WTC11 (cell line): ENCODE measurements around the gene LRRC51. TPM values are rescaled to one million over a fixed set of nuclear protein-coding genes. Genes with fewer than 3 reads are reported as not detected.

Experiments
- ATAC-seq: fragments of 200-7000 bp; cut with Tn5 transposase; 2 replicates; pipeline ENCODE4 v1.10.0; 2021; ENCODE audit warnings: mild to moderate bottlenecking, moderate library complexity
- CTCF ChIA-PET: fragments of 300-600 bp; sonication (Branson Sonifier 250); formaldehyde crosslinking; loops from one replicate; lab custom pipeline; 2021; ENCODE audit warnings: antibody characterized with exemption; lab: Charles Lee
- POLR2A ChIA-PET: fragments of 350-600 bp; sonication (Branson Sonifier 250); formaldehyde crosslinking; loops from one replicate; lab custom pipeline; 2021; ENCODE audit warnings: antibody characterized with exemption; lab: Charles Lee
- DNase-seq: peaks from one replicate; pipeline ENCODE4 v3.0.0; 2021; ENCODE audit warnings: low spot score
- H3K27ac Mint-ChIP-seq: 2 replicates; pipeline ENCODE4 v1.8.0; 2021; ENCODE audit warnings: mixed read lengths
- H3K27me3 Mint-ChIP-seq: 2 replicates; pipeline ENCODE4 v1.8.0; 2021; ENCODE audit warnings: low read depth, mild to moderate bottlenecking, moderate library complexity, mixed read lengths
- H3K36me3 Mint-ChIP-seq: 2 replicates; pipeline ENCODE4 v1.8.0; 2021; ENCODE audit warnings: mixed read lengths
- H3K4me1 Mint-ChIP-seq: 2 replicates; pipeline ENCODE4 v1.8.0; 2022; ENCODE audit warnings: mixed read lengths
- H3K4me3 Mint-ChIP-seq: 2 replicates; pipeline ENCODE4 v1.8.0; 2021; ENCODE audit warnings: mild to moderate bottlenecking, moderate library complexity, mixed read lengths
- H3K9me3 Mint-ChIP-seq: 2 replicates; pipeline ENCODE4 v1.8.0; 2021; ENCODE audit warnings: mixed read lengths
- AR ChIP-seq: fragments of 250-450 bp; sonication (Bioruptor Pico); IDR thresholded peaks from 2 replicates; pipeline ENCODE4 v1.9.0; 2021; ENCODE audit warnings: mild to moderate bottlenecking
- ELF4 ChIP-seq: sonication (generic); formaldehyde crosslinking; IDR thresholded peaks from 2 replicates; pipeline ENCODE4 v1.8.1; 2022; ENCODE audit warnings: low read depth, mild to moderate bottlenecking, moderate library complexity, missing genetic modification reagents
- FOXP1 ChIP-seq: sonication (generic); formaldehyde crosslinking; IDR thresholded peaks from 2 replicates; pipeline ENCODE4 v1.8.0; 2022; ENCODE audit warnings: missing genetic modification reagents, mild to moderate bottlenecking, moderate library complexity, borderline replicate concordance
- JAZF1 ChIP-seq: fragments of 250-450 bp; sonication (Bioruptor Pico); IDR thresholded peaks from 2 replicates; pipeline ENCODE4 v1.9.0; 2021; ENCODE audit warnings: moderate library complexity, mild to moderate bottlenecking, inconsistent platforms
- PRDM15 ChIP-seq: sonication (generic); formaldehyde crosslinking; IDR thresholded peaks from 2 replicates; pipeline ENCODE4 v1.8.0; 2022; ENCODE audit warnings: missing genetic modification reagents
- RORB ChIP-seq: fragments of 250-450 bp; sonication (Bioruptor Pico); IDR thresholded peaks from 2 replicates; pipeline ENCODE4 v1.9.0; 2021; ENCODE audit warnings: mild to moderate bottlenecking
- total RNA-seq: library from RNA; stranded (reverse); gene quantifications from 3 replicates; pipeline ENCODE4 v1.2.3, GENCODE V29; 2021
- TF ChIP-seq, protein P1 (sequence below): fragments of 250-450 bp; sonication (Bioruptor Pico); IDR thresholded peaks from 2 replicates; pipeline ENCODE4 v1.9.0; 2021; ENCODE audit warnings: mild to moderate bottlenecking, borderline replicate concordance
- TF ChIP-seq, protein P2 (sequence below): sonication (generic); formaldehyde crosslinking; IDR thresholded peaks from 2 replicates; pipeline ENCODE4 v1.8.0; 2023; ENCODE audit warnings: missing genetic modification reagents, mild to moderate bottlenecking, borderline replicate concordance

Gene LRRC51
- total RNA-seq, 1 experiment from 2014 or later: 5.3 TPM

DNA sequence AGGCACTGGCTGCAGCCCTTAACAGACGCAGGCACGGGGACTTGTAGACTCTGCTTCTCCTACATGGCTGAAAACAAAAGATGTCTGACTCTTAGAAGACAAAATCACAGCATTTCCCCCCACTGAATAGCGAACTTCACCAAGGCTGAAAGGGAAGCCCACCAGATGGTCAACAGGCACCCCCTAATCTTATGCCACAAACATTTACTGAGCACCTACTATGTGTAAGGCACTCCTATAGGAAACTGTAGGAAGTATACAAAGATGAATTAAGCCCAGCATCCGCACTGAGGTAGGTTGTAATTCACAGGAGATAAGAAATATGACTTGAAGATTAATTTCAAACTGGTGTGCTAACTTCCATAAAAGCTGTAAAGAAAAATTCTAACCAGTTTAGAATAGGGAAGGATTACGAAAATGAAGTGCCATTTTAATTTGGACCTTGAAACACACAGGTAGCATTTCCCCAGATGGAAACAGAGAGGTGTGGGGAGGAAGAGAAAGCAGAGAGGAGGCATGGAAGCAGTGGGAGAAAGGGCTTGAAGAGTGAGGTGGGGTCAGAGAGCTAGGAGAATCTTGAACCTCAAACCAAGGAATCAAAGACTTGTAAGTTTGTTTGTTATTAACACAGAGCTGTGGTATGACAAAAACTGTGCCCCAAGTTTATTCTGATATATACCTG lies 38.4 kb upstream of the LRRC51 start (continued):
- TF ChIP-seq JAZF1 (CRISPR knock-in tag) (no peak), FOXP1 (CRISPR knock-in tag) (no peak), ELF4 (no peak), RORB (CRISPR knock-in tag) (no peak), AR (CRISPR knock-in tag) (no peak), PRDM15 (CRISPR knock-in tag) (no peak)
- TF ChIP-seq, protein P1, sequence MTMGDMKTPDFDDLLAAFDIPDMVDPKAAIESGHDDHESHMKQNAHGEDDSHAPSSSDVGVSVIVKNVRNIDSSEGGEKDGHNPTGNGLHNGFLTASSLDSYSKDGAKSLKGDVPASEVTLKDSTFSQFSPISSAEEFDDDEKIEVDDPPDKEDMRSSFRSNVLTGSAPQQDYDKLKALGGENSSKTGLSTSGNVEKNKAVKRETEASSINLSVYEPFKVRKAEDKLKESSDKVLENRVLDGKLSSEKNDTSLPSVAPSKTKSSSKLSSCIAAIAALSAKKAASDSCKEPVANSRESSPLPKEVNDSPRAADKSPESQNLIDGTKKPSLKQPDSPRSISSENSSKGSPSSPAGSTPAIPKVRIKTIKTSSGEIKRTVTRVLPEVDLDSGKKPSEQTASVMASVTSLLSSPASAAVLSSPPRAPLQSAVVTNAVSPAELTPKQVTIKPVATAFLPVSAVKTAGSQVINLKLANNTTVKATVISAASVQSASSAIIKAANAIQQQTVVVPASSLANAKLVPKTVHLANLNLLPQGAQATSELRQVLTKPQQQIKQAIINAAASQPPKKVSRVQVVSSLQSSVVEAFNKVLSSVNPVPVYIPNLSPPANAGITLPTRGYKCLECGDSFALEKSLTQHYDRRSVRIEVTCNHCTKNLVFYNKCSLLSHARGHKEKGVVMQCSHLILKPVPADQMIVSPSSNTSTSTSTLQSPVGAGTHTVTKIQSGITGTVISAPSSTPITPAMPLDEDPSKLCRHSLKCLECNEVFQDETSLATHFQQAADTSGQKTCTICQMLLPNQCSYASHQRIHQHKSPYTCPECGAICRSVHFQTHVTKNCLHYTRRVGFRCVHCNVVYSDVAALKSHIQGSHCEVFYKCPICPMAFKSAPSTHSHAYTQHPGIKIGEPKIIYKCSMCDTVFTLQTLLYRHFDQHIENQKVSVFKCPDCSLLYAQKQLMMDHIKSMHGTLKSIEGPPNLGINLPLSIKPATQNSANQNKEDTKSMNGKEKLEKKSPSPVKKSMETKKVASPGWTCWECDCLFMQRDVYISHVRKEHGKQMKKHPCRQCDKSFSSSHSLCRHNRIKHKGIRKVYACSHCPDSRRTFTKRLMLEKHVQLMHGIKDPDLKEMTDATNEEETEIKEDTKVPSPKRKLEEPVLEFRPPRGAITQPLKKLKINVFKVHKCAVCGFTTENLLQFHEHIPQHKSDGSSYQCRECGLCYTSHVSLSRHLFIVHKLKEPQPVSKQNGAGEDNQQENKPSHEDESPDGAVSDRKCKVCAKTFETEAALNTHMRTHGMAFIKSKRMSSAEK (CRISPR knock-in tag): no peak
- TF ChIP-seq, all 79 proteins: peak for 0

DNA sequence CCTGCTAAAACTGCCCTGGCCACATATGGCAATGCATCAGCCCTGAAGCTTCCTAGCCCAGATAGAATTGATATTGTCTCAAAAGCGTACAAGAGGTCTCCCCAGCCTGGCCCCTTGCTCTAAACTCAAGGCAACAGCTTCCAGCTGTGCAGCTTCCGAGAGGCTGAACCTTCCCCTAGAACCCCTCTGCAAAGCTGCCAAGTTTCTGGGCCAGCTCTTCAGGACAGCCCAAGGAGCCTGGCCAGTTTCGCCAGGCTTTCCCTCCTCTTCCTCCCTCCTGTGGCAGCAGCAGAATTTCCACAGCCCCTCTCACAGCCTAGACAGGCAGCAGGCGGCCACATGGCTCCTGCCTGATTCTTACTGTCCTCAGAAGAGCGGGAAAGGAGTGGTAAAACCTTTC lies 34.8 kb upstream of the LRRC51 start:
- Mint-ChIP-seq H3K4me3 (no peak overlapping the region), H3K4me1 (peaks cover 48% of the 10 kb centered on the region), H3K27me3 (no peaks in the 10 kb centered on the region; the same call in 1 of the 2 replicates), H3K9me3 (no peaks in the 10 kb centered on the region), H3K36me3 (0 out of 2 replicates have a peak, but pooled peaks cover 3% of the 10 kb centered on the region), H3K27ac (peak overlapping the region; percentile 74)
- CTCF ChIA-PET: interaction anchor here (5.6 kb wide), 1 partner anchor 21 kb away, joined by 34 read pairs; no protein-coding TSS in a partner anchor
- POLR2A ChIA-PET: no interaction called here
- ATAC-seq (no peak), DNase-seq (no peak)
- TF ChIP-seq, protein P2, sequence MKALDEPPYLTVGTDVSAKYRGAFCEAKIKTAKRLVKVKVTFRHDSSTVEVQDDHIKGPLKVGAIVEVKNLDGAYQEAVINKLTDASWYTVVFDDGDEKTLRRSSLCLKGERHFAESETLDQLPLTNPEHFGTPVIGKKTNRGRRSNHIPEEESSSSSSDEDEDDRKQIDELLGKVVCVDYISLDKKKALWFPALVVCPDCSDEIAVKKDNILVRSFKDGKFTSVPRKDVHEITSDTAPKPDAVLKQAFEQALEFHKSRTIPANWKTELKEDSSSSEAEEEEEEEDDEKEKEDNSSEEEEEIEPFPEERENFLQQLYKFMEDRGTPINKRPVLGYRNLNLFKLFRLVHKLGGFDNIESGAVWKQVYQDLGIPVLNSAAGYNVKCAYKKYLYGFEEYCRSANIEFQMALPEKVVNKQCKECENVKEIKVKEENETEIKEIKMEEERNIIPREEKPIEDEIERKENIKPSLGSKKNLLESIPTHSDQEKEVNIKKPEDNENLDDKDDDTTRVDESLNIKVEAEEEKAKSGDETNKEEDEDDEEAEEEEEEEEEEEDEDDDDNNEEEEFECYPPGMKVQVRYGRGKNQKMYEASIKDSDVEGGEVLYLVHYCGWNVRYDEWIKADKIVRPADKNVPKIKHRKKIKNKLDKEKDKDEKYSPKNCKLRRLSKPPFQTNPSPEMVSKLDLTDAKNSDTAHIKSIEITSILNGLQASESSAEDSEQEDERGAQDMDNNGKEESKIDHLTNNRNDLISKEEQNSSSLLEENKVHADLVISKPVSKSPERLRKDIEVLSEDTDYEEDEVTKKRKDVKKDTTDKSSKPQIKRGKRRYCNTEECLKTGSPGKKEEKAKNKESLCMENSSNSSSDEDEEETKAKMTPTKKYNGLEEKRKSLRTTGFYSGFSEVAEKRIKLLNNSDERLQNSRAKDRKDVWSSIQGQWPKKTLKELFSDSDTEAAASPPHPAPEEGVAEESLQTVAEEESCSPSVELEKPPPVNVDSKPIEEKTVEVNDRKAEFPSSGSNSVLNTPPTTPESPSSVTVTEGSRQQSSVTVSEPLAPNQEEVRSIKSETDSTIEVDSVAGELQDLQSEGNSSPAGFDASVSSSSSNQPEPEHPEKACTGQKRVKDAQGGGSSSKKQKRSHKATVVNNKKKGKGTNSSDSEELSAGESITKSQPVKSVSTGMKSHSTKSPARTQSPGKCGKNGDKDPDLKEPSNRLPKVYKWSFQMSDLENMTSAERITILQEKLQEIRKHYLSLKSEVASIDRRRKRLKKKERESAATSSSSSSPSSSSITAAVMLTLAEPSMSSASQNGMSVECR (CRISPR knock-in tag): no peak
